GM15510 (cell line): ENCODE measurements around the gene IQCK.

Source experiments
- POLR2A ChIP-seq: IDR thresholded peaks from 3 replicates; pipeline ENCODE4 v1.6.1; 2011; ENCODE audit warnings: borderline replicate concordance; ENCODE audit not compliant: insufficient read length; ENCODE audit errors: extremely low read depth

Gene IQCK

DNA sequence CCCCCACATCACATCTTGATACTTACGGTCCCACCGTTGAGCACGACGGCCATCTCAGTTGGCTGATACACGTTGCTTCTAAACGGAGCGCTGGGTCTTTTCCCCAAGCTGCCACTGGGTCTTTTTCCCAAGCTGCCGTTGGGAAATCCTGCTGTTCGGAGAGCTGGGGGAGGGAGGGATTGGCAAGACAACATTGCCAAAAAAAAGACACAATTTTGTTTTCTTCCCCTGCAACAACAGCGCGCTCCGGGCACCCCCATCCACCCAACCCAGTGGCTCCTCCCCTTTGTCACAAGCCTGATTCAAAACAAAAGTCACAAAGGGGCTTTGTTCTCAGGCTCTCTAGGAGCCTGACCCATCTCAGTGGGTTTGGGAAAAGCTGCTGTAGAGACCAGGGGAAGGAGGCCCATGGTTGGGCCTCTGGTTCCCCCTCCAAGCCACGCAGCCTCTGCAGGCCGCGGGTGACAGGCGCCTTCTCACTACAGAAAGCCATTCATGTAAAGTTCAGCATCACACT, 143.8 kb downstream of the IQCK start:
- no peak for TF ChIP-seq POLR2A

DNA sequence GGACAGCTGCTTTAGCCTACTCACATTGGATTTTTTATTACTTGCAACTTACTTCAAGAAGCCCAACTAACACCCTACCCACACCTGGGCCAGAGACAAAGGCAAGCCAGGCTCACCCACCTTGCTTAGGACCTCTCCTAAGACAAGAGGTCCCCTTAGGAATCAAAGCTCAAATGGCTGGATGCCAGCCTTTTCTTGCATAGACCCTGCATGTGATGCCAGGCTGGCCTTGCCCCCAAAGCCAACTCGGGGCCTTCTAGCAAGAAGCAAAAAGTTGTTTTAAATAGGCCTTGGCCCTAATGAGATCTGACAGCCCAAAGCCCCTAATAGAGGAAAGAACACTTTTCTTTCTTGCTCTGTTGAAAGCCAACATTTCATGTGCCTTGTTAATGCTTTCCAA, 145.9 kb downstream of the IQCK start:
- TF ChIP-seq POLR2A = no peak

DNA sequence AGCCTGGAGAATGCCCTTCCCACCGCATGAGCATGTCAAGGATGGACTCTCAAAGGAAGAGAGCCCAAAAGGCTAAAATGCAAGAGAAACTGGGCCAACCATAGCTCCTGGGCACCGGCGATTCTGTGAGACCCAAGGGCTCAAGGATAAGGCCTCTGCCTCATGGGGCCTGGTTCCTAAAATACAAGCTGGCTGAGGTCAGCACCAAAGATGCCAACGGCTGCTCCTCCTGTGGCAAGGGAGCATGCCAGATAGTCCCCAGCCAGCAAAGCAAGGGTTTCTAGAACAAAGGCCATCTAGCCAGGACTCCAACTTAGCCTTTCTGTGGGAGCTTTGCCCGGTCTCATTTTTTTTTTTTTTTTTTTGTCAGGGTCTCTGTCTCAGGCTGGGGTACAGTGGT, 146.5 kb downstream of the IQCK start:
- no peak for TF ChIP-seq POLR2A

DNA sequence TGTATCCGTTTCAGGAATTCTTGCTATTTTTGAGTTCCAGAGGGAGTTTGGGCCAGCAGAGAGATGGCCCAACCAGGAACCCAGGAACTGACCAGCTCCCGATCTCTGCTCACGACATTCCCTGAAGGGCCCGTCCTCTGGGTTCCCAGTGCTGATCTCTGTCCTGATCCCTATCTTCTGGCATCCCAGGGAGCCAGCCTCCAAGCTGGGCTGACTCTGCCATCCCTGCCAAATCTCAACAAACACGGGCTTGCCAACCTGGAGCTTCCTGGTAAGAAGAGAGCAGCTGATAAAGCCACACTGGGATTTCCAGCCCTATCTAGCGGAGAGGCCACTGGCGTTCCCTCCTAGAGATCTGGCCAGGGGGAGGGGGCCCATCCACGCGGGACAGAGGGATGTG, 150.3 kb downstream of the IQCK start:
- TF ChIP-seq POLR2A = no peak

DNA sequence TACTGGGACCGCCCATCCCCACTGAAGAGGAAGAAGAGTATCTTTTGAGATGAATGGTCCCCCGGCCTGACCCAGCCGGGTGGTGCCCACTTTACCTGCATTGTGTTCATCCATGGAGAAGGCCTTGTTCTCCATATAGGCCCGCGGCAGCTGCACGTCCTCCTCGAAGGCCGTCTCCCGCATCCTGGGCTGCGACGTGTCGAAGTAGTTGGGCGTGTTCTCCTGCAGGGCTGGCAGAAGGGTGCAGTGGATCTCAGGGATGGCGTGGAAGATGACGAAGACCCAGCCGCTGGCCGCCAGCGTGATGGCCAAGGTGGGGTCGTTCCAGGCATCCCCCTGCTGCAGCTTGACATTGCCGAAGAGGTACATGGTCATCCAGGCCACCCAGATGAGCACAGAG, 153.7 kb downstream of the IQCK start:
- TF ChIP-seq POLR2A = no peak

DNA sequence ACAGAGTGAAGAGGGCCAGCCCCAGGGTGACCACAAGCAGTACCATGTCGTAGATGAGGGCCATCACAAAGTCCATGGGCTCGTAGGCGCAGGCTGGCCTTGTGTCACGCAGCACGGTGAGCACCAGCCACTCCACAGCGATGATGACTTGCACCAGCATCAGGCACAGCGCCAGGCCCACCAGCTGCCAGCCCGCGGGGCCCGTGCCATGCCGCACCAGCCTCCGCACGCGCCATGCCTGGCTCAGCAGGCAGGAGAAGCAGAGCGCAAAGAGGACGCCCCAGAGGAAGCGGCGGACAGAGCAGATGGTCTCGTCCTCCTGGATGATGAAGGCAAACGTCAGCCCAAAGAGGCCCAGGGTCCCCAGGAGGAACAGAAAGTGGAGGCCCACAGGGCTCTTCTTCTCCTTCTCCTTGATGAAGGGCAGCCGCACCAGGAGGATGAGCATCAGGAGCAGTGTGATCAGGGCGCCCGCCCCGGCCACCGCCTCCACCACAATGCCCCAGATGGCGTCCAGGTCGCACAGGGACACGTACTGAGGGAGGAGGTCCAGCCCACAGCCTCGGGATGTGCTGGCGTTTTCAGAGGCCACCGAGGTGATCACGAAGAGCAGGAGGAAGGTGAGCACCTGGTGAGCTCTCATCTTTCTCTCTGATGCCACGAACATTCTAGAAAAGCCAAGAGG, 154.2 kb downstream of the IQCK start:
- no peak for TF ChIP-seq POLR2A

DNA sequence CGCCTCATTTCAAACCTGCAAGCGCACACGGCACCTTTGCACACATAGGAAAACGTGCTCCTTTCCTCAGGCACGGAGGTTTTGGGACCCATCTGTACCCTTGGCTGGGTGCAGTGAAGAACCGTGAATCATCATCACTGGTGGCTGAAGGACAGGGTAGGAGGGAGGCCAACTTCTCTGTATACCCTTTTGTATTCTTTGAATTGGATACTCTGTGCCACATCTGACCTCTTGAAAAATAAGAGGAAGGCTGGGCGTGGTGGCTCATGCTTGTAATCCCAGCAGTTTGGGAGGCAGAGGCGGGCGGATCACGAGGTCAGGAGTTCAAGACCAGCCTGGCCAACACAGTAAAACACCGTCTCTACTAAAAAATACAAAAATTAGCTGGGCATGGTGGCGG, 154.9 kb downstream of the IQCK start:
- no peak for TF ChIP-seq POLR2A

DNA sequence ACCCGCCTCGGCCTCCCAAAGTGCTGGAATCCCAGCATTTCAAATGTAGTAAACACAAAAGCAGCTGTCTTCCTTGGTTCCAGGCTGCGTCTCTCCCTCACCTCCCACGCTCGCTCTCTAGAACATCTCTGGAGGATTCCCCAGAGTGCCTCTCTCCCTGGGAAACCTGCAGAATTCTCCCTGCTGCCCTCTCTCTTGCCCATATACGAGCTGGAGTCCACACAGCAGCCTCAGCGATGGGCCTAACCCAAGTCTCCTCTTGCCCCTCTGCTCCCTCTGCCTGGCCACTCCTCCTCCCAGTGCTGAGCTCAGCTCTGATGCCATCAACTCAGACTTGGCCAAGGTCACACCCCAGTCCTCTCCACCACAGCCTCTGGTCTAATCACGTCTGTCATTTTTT, 156.0 kb downstream of the IQCK start:
- no peak for TF ChIP-seq POLR2A

DNA sequence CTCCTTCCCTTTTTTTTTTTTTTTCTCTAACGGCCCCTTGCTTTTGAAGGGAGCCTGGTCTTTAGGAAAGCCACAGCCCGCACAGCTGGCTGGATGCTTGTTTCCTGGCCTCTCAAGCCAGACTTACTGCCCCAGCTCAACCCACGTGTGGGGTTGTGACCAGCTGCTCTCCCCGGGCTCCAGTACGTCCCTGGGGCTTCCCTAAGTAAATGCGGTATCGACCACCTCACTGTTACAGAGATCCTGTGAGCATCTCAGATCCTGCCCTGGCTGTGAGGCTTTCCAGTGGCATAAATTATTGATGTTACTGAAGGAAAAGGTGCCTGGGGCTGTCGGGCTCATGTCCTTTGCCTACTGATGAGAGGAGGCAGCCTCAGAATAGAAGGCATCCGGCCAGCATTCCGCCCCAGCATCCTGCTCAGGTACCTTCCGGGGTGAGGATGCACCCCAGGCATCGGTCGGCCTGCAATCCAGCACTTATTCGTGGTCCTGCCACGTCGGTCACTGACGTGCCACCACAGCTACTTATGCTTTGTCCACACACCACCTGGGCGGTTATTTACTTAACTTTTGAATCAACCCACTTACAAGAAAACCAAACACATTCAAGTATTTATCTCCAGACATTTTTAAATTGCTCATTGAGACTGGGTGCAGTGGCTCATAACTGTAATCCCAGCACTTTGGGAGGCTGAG, 156.9 kb downstream of the IQCK start:
- TF ChIP-seq POLR2A = no peak

DNA sequence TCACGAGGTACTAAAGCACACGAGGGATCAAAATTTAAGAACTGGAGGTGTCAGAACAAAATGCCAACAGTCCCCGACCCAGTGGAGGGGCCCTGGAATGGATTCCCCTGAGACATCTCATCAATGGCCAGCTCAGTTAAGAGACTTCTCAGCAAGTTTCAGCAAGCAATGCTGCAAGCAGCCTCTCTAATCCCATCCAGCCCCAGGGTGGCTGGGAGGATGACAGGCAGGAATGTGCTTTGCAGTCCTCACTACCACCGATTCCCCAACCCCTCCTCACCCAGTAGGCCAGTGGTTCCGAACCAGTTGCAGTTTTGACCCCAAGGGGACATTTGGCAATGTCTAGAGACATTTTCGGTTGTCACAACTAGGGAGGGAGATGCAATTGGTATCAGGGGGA, 157.8 kb downstream of the IQCK start:
- no peak for TF ChIP-seq POLR2A

DNA sequence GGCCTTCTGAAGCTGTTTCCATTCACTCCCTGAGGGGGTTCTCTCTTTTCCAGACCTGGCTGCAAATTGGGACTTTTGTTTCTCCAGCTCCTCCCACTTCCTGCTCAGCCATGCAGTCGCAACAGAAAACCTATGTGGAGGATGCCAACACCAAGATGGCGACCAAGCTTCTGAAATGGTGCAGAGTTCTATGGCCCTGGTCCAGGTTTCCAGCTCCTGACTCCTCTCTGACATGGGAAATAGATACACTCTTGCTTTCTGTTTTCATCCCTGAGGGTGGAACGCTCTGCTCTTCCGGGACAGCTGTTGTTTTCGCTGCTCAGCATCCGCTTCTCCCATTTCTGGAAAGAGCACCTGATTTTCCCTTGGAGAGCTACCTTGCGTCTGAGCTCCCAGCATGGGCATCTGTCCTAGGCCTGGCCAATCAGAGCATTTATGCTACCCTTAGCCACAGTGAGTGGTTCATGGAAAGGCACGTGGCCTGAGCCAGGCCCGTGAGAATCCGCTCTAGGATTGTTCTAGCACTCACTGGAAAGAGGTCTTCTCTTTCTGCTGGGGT, 158.5 kb downstream of the IQCK start:
- TF ChIP-seq POLR2A = no peak

DNA sequence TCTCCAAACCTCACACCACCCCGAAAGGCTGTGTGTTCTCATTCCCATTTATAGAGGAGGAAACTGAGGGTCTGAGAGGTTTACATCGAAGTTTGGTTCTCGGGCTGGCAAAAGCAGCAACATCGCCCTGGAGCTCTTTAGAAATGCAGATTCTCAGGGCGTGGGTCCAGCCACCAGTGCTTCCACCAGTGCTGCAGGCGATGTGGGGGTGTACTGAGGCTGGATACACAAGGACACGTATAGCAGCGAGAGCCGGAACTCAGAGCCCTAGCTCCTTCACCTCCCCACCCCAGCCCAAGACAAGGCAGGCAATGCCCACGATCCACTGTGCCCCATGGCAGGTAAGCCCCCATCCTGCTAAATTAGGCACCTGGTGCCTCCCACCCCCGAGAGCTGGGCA, 160.7 kb downstream of the IQCK start:
- TF ChIP-seq POLR2A = no peak

DNA sequence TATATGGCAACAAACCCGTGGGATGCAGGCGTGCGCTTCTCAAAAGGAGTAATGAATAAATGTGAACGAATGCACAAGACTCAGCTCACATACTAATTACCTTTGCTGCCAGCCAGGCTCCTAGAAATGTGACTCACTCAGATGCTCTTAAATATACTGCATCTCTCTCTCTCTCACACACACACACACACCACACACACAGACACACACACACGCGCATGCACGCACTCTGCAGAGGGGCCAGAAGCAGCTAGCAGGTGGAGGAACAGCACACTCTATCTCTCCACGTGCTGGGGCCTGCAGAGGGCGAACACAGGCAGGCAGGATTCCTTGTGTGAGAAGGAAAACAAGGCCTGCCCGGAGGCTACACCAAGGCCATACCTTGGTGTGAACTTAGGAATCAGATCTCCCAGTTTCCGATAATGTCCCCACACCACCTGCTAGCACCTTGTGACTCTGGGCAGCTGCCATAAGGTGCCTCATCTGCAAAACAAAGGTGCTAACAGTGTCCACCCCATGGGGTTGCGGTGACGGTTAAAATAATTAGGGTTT, 161.2 kb downstream of the IQCK start:
- TF ChIP-seq POLR2A = no peak

DNA sequence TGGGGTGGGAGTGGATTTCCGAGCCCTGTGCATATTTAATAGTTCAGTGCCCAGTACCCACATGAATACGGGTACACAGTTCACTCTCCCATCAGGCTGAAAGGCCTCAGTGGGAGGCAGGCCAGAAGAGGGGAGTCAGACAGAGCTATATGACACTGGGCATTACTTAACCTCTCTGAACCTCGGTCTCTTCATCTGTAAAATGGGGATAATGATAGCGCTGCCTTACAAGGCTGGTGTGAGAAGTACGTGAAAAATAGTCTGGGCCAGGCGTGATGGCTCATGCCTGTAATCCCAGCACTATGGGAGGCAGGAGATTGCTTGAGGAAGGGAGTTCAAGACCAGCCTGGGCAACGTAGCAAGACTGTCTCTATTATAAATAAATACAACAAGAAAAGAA, 163.0 kb downstream of the IQCK start:
- no peak for TF ChIP-seq POLR2A

DNA sequence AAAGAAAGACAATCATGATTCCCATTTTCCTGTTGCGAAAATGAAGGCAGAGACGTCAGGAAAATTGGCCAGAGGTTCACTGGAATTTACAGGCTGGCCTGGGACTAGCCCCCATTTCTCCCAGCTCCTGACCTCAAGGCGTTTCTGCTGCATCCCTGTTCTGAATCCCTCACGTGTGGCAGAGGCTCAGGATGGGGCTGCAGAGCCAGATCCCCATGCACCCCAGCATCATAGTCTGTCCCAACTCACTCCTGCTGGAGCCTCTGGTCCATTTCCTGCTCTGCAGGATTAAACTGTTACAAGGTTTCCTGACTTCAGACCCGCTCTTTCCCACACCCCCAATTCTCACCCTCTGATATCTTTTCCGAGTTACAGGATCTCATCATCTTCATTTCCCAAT, 163.7 kb downstream of the IQCK start:
- TF ChIP-seq POLR2A = no peak
